SK-N-SH (cell line): Measurements from ENCODE around the gene MRRF.

Source experiments
- CHD2 ChIP-seq: fragments of 150-350 bp; IDR thresholded peaks from 2 replicates; pipeline ENCODE4 v1.6.1; 2018; ENCODE audit warnings: low read length; ENCODE audit not compliant: partially characterized antibody
- CTCF ChIP-seq: fragments of 200-600 bp; sonication (generic); IDR thresholded peaks from 2 replicates; pipeline ENCODE4 v1.6.1; 2017; ENCODE audit warnings: antibody characterized with exemption, mild to moderate bottlenecking, moderate library complexity
- EP300 ChIP-seq, 2 experiments: IDR thresholded peaks; 2 replicates each; pipeline versions ENCODE4 v1.4.0 to v1.6.1; 2012; ENCODE audit warnings: borderline replicate concordance in 1 of 2, low read depth in 1 of 2, low read length in 1 of 2
- IRF3 ChIP-seq: fragments of 150-350 bp; IDR thresholded peaks from 2 replicates; pipeline ENCODE4 v1.6.1; 2016; ENCODE audit warnings: mild to moderate bottlenecking, low read depth, low read length
- MAX ChIP-seq: IDR thresholded peaks from 2 replicates; pipeline ENCODE4 v1.4.0; 2012; ENCODE audit warnings: low read depth
- RAD21 ChIP-seq: IDR thresholded peaks from 2 replicates; pipeline ENCODE4 v1.6.1; 2012; ENCODE audit warnings: mild to moderate bottlenecking, low read length
- RXRA ChIP-seq: IDR thresholded peaks from 2 replicates; pipeline ENCODE4 v1.4.0; 2012; ENCODE audit warnings: low read depth, mild to moderate bottlenecking, borderline replicate concordance

- TF ChIP-seq CHD2 (no peak), CTCF (no peak), IRF3 (no peak), MAX (no peak), EP300 (IDR thresholded peaks at IDR 0.05; ENCODE audit: borderline replicate concordance in 1 of 2, low read depth in 1 of 2, low read length in 1 of 2) (no peak), RAD21 (no peak), RXRA (no peak)
These were observed 90.7 kb downstream of the MRRF start for GRCh38 chr9:122355336-122355875.
